Endodermal cell (in vitro differentiated cells): ENCODE results near the gene DNAJB1. TPM values are rescaled to one million over a fixed set of nuclear protein-coding genes. Genes with fewer than 3 reads are reported as not detected.

Experiments
- DNase-seq: peaks from one replicate; pipeline ENCODE4 v3.0.0-alpha.2; 2017
- H3K27ac ChIP-seq: 2 replicates; pipeline ENCODE4 v1.5.1; 2013; ENCODE audit warnings: mild to moderate bottlenecking, low read depth, low read length, moderate library complexity
- H3K27me3 ChIP-seq: 2 replicates; pipeline ENCODE4 v1.6.1; 2013; ENCODE audit warnings: mild to moderate bottlenecking, low read length, moderate library complexity; ENCODE audit not compliant: insufficient read depth, control insufficient read depth, poor library complexity, severe bottlenecking
- H3K36me3 ChIP-seq: 2 replicates; pipeline ENCODE4 v1.7.0; 2013; ENCODE audit warnings: mild to moderate bottlenecking, low read length, moderate library complexity; ENCODE audit not compliant: control insufficient read depth, insufficient read depth
- H3K4me1 ChIP-seq: one replicate; pipeline ENCODE4 v1.7.0; 2013; ENCODE audit warnings: low read length; ENCODE audit not compliant: control insufficient read depth, insufficient read depth
- H3K4me3 ChIP-seq: 2 replicates; pipeline ENCODE4 v1.5.1; 2013; ENCODE audit warnings: mild to moderate bottlenecking, low read length, moderate library complexity
- H3K9ac ChIP-seq: 2 replicates; pipeline ENCODE4 v1.6.1; 2013; ENCODE audit warnings: mild to moderate bottlenecking, low read length, moderate library complexity; ENCODE audit not compliant: poor library complexity, severe bottlenecking; ENCODE audit errors: extremely low read depth
- H3K9me3 ChIP-seq: 2 replicates; pipeline ENCODE4 v1.6.1; 2013; ENCODE audit warnings: mild to moderate bottlenecking, low read length, moderate library complexity; ENCODE audit not compliant: control insufficient read depth
- H3K27ac Mint-ChIP-seq: 2 replicates; pipeline ENCODE4 v1.8.0; 2020; ENCODE audit warnings: mixed read lengths
- H3K27me3 Mint-ChIP-seq: 2 replicates; pipeline ENCODE4 v1.8.0; 2021; ENCODE audit warnings: mild to moderate bottlenecking, mixed read lengths; ENCODE audit not compliant: insufficient read depth
- H3K36me3 Mint-ChIP-seq: 2 replicates; pipeline ENCODE4 v1.8.0; 2020; ENCODE audit warnings: low read depth, mixed read lengths
- H3K4me1 Mint-ChIP-seq: 2 replicates; pipeline ENCODE4 v1.8.0; 2020; ENCODE audit warnings: mixed read lengths
- H3K4me3 Mint-ChIP-seq: 2 replicates; pipeline ENCODE4 v1.8.0; 2020; ENCODE audit warnings: mild to moderate bottlenecking, moderate library complexity, mixed read lengths
- H3K9me3 Mint-ChIP-seq: 2 replicates; pipeline ENCODE4 v1.8.0; 2020; ENCODE audit warnings: mild to moderate bottlenecking, mixed read lengths
- WGBS, 2 experiments: methylation state at CpG; one replicate each; pipeline versions ENCODE4 v1.1.5 to v1.1.7; 2013; ENCODE audit warnings: missing lambda C conversion rate in 2 of 2, mixed read lengths in 1 of 2; ENCODE audit not compliant: insufficient coverage in 1 of 2, insufficient read length in 1 of 2; 5-methylcytosine and 5-hydroxymethylcytosine counted together
- total RNA-seq, 2 donors: library from RNA; stranded (reverse); fragmentation: NEBNext Ultra II Directional in 1 of 2; extraction: Animal tissue kit (Norgen Biotek cat#: 25700) in 1 of 2; gene quantifications; 2 replicates in 1 of 2; 3 replicates in 1 of 2; pipeline ENCODE4 v1.2.1, GENCODE V29; 2021
- TF ChIP-seq, protein P1 (sequence below): fragments of 200-600 bp; sonication (generic); conservative IDR thresholded peaks from 2 replicates; pipeline ENCODE4 v1.5.0; 2021; ENCODE audit warnings: antibody characterized with exemption, mild to moderate bottlenecking

Gene DNAJB1
- total RNA-seq, 2 donors from 2014 or later: 66.1 to 70.0 TPM

DNA sequence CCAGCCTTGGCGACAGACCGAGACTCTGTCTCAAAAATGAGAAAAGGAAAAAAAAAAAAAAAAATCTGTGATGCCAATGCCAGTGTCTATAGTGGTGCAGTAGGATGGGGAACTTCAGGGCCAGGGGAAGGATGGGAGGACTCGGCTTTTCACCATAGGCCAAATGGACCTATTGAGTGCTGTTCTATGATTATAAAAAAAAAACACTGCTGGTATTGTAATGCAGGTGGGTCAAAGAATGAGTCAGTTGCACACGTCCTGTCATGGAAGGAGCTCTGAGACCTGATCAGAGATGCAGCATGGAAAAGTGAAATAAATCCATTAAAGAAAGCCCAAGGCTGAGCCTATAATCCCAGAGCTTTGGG is 7.0 kb downstream of the DNAJB1 start:
- H3K27ac Mint-ChIP-seq: no peak overlapping the region
- peaks cover 18% of the 10 kb centered on the region for H3K36me3 Mint-ChIP-seq
- no peaks in the 10 kb centered on the region for H3K27me3 ChIP-seq
- H3K27me3 Mint-ChIP-seq: no peaks in the 10 kb centered on the region
- no peak for DNase-seq
- H3K4me3 Mint-ChIP-seq: no peak overlapping the region
- H3K4me3 ChIP-seq: no peak overlapping the region
- TF ChIP-seq, protein P1, sequence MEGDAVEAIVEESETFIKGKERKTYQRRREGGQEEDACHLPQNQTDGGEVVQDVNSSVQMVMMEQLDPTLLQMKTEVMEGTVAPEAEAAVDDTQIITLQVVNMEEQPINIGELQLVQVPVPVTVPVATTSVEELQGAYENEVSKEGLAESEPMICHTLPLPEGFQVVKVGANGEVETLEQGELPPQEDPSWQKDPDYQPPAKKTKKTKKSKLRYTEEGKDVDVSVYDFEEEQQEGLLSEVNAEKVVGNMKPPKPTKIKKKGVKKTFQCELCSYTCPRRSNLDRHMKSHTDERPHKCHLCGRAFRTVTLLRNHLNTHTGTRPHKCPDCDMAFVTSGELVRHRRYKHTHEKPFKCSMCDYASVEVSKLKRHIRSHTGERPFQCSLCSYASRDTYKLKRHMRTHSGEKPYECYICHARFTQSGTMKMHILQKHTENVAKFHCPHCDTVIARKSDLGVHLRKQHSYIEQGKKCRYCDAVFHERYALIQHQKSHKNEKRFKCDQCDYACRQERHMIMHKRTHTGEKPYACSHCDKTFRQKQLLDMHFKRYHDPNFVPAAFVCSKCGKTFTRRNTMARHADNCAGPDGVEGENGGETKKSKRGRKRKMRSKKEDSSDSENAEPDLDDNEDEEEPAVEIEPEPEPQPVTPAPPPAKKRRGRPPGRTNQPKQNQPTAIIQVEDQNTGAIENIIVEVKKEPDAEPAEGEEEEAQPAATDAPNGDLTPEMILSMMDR: no peak
- WGBS, 2 experiments: 88 to 95% methylated on average over 4 of the region's 4 CpGs
- H3K9me3 Mint-ChIP-seq: no peaks in the 10 kb centered on the region
- peaks cover 31% of the 10 kb centered on the region for H3K36me3 ChIP-seq
- no peaks in the 10 kb centered on the region for H3K9me3 ChIP-seq
- H3K9ac ChIP-seq: no peak overlapping the region
- peaks cover 3% of the 10 kb centered on the region for H3K4me1 ChIP-seq
- peaks cover 18% of the 10 kb centered on the region for H3K4me1 Mint-ChIP-seq
- no peak overlapping the region for H3K27ac ChIP-seq

DNA sequence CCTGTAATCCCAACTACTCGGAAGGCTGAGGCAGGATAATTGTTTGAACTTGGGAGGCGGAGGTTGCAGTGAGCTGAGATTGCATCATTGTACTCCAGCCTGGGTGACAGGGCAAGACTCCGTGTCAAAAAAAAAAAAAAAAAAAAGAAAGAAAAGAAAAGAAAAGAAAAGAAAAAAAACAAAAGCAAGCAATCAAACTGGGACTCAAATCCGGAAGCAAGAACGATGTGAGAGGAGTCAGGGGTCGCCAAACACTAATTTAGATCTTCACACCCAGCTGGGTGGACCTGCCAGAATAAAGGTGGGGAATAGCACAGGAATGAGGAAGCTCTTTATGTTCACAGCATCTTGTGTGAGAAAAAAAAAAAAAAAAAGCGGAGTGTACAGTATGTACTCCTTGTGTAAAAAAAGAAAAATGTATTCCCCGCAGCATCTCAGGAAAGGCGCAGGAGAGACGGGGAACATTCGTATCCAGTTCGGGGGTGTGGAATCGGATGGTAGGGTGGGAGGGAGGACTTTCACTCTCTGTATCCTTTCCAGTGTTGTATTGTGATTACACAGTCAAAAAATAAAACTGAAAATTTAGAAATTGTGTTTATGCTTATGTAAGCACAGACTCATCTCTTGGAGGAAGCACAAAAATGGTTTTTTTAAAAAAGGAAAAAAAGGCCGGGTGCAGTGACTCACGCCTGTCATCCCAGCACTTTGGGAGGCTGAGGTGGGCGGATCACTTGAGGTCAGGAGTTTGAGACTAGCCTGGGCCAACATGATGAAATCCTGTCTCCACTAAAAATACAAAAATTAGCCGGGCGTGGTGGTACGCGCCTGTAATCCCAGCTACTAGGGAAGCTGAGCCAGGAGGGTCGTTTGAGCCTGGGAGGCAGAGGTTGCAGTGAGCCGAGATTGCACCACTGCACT is 7.6 kb downstream of the DNAJB1 start:
- Histone ChIP-seq H3K9me3 (no peaks in the 10 kb centered on the region), H3K4me3 (no peak overlapping the region), H3K9ac (no peak overlapping the region), H3K27me3 (no peaks in the 10 kb centered on the region), H3K36me3 (peaks cover 25% of the 10 kb centered on the region), H3K4me1 (peaks cover 2% of the 10 kb centered on the region), H3K27ac (no peak overlapping the region)
- 85 to 90% methylated on average over 14 to 21 of the region's 22 CpGs for WGBS, 2 experiments
- Mint-ChIP-seq H3K4me1 (peaks cover 13% of the 10 kb centered on the region), H3K27ac (no peak overlapping the region), H3K36me3 (peaks cover 12% of the 10 kb centered on the region), H3K4me3 (no peak overlapping the region), H3K9me3 (no peaks in the 10 kb centered on the region), H3K27me3 (no peaks in the 10 kb centered on the region)
- DNase-seq: no peak
- TF ChIP-seq, protein P1: no peak

GRCh38 chr19:14507704-14508542 is 10.3 kb downstream of the DNAJB1 start:
- Mint-ChIP-seq H3K27me3 (peaks cover 7% of the 10 kb centered on the region), H3K4me1 (peaks cover 3% of the 10 kb centered on the region), H3K36me3 (no peaks in the 10 kb centered on the region), H3K27ac (no peak overlapping the region), H3K4me3 (no peak overlapping the region), H3K9me3 (no peaks in the 10 kb centered on the region)
- no peak overlapping the region for H3K4me3 ChIP-seq
- H3K9ac ChIP-seq: no peak overlapping the region
- TF ChIP-seq, protein P1: no peak
- H3K36me3 ChIP-seq: peaks cover under 1% of the 10 kb centered on the region
- no peaks in the 10 kb centered on the region for H3K4me1 ChIP-seq
- H3K27me3 ChIP-seq: no peaks in the 10 kb centered on the region
- no peak for DNase-seq
- WGBS, 2 experiments: 88 to 92% methylated on average over 5 to 12 of the region's 12 CpGs
- H3K27ac ChIP-seq: no peak overlapping the region
- no peaks in the 10 kb centered on the region for H3K9me3 ChIP-seq
